Keratinocyte (primary cell): ENCODE results near the gene CLTRN. TPM values are rescaled to one million over a fixed set of nuclear protein-coding genes. Genes with fewer than 3 reads are reported as not detected.
A peak's percentile ranks its signal among the peaks of the same experiment; 100 is the strongest.

Experiments
- DNase-seq: peaks from one replicate; pipeline ENCODE4 v3.0.0-alpha.2; 2011; ENCODE audit warnings: low read depth, missing footprints, low spot score
- FAIRE-seq: peaks from 2 replicates; lab custom pipeline; 2011; peaks lifted over from hg19 to GRCh38; lab: Jason Lieb, UNC
- H2AFZ ChIP-seq: 2 replicates; pipeline ENCODE4 v1.6.0; 2012; ENCODE audit warnings: low read length, control low read depth, inconsistent platforms; ENCODE audit not compliant: control insufficient read depth
- H3K27ac ChIP-seq: 2 replicates; pipeline ENCODE4 v1.5.1; 2011; ENCODE audit warnings: low read length; ENCODE audit not compliant: control insufficient read depth, insufficient read depth
- H3K27me3 ChIP-seq: 3 replicates; pipeline ENCODE4 v1.6.0; 2011; ENCODE audit warnings: low read length; ENCODE audit not compliant: control insufficient read depth, insufficient read depth; ENCODE audit errors: extremely low read depth
- H3K36me3 ChIP-seq, 2 experiments: 2 replicates in 1 of 2; 3 replicates in 1 of 2; pipeline ENCODE4 v1.5.1; 2011; ENCODE audit warnings: low read length in 2 of 2, mild to moderate bottlenecking in 1 of 2; ENCODE audit not compliant: control insufficient read depth in 2 of 2, insufficient read depth in 2 of 2; ENCODE audit errors: extremely low read depth in 1 of 2
- H3K4me1 ChIP-seq: 3 replicates; pipeline ENCODE4 v1.5.1; 2011; ENCODE audit warnings: low read length; ENCODE audit not compliant: control insufficient read depth, insufficient read depth; ENCODE audit errors: extremely low read depth
- H3K4me2 ChIP-seq: 3 replicates; pipeline ENCODE4 v1.6.0; 2011; ENCODE audit warnings: low read depth, low read length; ENCODE audit not compliant: control insufficient read depth, insufficient read depth; ENCODE audit errors: extremely low read depth
- H3K4me3 ChIP-seq, 3 experiments: fragments of 200-600 bp in 1 of 3; sonication (generic) in 1 of 3; 2 replicates in 2 of 3; 3 replicates in 1 of 3; pipeline ENCODE4 v1.5.1; 2011 to 2016; ENCODE audit warnings: low read length in 3 of 3, mild to moderate bottlenecking in 3 of 3, control low read depth in 2 of 3, inconsistent platforms in 1 of 3, low read depth in 1 of 3, mixed read lengths in 1 of 3, mixed run types in 1 of 3, moderate library complexity in 1 of 3; ENCODE audit not compliant: control insufficient read depth in 2 of 3, insufficient read depth in 2 of 3; ENCODE audit errors: extremely low read depth in 1 of 3
- H3K79me2 ChIP-seq: 2 replicates; pipeline ENCODE4 v1.6.0; 2012; ENCODE audit warnings: low read length; ENCODE audit not compliant: control insufficient read depth, insufficient read depth
- H3K9ac ChIP-seq: 3 replicates; pipeline ENCODE4 v1.6.0; 2011; ENCODE audit warnings: low read length; ENCODE audit not compliant: control insufficient read depth, insufficient read depth; ENCODE audit errors: extremely low read depth
- H3K9me1 ChIP-seq: 3 replicates; pipeline ENCODE4 v1.6.0; 2011; ENCODE audit warnings: low read length; ENCODE audit not compliant: control insufficient read depth, insufficient read depth; ENCODE audit errors: extremely low read depth
- H3K9me3 ChIP-seq: 2 replicates; pipeline ENCODE4 v1.5.1; 2012; ENCODE audit warnings: low read depth, low read length; ENCODE audit not compliant: control insufficient read depth
- H4K20me1 ChIP-seq: 3 replicates; pipeline ENCODE4 v1.6.0; 2011; ENCODE audit warnings: low read length; ENCODE audit not compliant: control insufficient read depth, insufficient read depth; ENCODE audit errors: extremely low read depth
- CTCF ChIP-seq, 3 experiments: IDR thresholded peaks in 1 of 3; conservative IDR thresholded peaks in 1 of 3; optimal IDR thresholded peaks in 1 of 3; 2 replicates in 2 of 3; 3 replicates in 1 of 3; pipeline versions ENCODE3 to v1.5.1; 2011; ENCODE audit warnings: low read length in 3 of 3, mild to moderate bottlenecking in 3 of 3, moderate library complexity in 2 of 3, control low read depth in 1 of 3, inconsistent platforms in 1 of 3; ENCODE audit not compliant: insufficient read depth in 2 of 3; ENCODE audit errors: extremely low read depth in 1 of 3
- EZH2 ChIP-seq: IDR thresholded peaks from one replicate; pipeline ENCODE4 v1.6.1; 2012; ENCODE audit warnings: inconsistent platforms, mild to moderate bottlenecking, low read length, moderate library complexity
- dilution Hi-C: fragments of 300-500 bp; cut with MboI; formaldehyde crosslinking; loops from one replicate; pipeline ENCODE4 v1.7.0; 2020; ENCODE audit warnings: low sequenced_read_pairs; ENCODE audit not compliant: extremely low pct_ligation_motif_present
- polyA plus RNA-seq, 5 experiments: library from polyadenylated mRNA; depleted of rRNA in 3 of 5; stranded (reverse) in 3 of 5; stranded (forward) in 1 of 5; unstranded in 1 of 5; fragments of >200 nt; gene quantifications; 1 replicate in 1 of 5; 2 replicates in 3 of 5; 3 replicates in 1 of 5; pipeline versions ENCODE4 v1.2.1 to v1.2.3, GENCODE V29; 2011 to 2012; ENCODE audit warnings: missing spikeins in 2 of 5, low read depth in 1 of 5, low replicate concordance in 1 of 5

Gene CLTRN
- polyA plus RNA-seq, 1 donor (not counting 4 experiments of a cell fraction or from before 2014, with no cell fraction given), result 1.4 TPM

- Histone ChIP-seq H3K4me3 (peak overlapping the region; percentile 71 to 77 (median 75)), H3K9me1 (no peaks in the 10 kb centered on the region), H2AFZ (peak overlapping the region; percentile 99), H3K79me2 (peaks cover 33% of the 10 kb centered on the region), H3K36me3 (no peaks in the 10 kb centered on the region), H3K4me1 (peaks cover 16% of the 10 kb centered on the region), H3K4me2 (peak overlapping the region; percentile 98), H3K27ac (peak overlapping the region; percentile 99), H3K27me3 (no peaks in the 10 kb centered on the region), H3K9me3 (no peaks in the 10 kb centered on the region), H4K20me1 (no peaks in the 10 kb centered on the region), H3K9ac (peak overlapping the region; percentile 99)
- DNase-seq, result no peak
- FAIRE-seq, result no peak
- TF ChIP-seq EZH2, result no peak
- TF ChIP-seq CTCF (optimal IDR thresholded peaks at IDR 0.05 in 1 of 3, IDR thresholded peaks at IDR 0.05 in 1 of 3, conservative IDR thresholded peaks at IDR 0.05 in 1 of 3; ENCODE audit: extremely low read depth in 1 of 3, insufficient read depth in 2 of 3, low read length in 3 of 3), result no peak
- dilution Hi-C loops, result loop anchor here (25.0 kb wide), 1 partner anchor 212 kb away; no protein-coding TSS in a partner anchor
These were observed 9.4 kb upstream of the CLTRN start for GRCh38 chrX:15673970-15674369.

GRCh38 chrX:15672881-15673280 is 8.3 kb upstream of the CLTRN start:
- Histone ChIP-seq H3K9me1 (no peaks in the 10 kb centered on the region), H3K9me3 (no peaks in the 10 kb centered on the region), H3K4me2 (no peak overlapping the region), H3K9ac (no peak overlapping the region), H3K36me3 (no peaks in the 10 kb centered on the region), H3K79me2 (peaks cover 23% of the 10 kb centered on the region), H3K4me1 (peaks cover 16% of the 10 kb centered on the region), H3K27ac (no peak overlapping the region), H4K20me1 (no peaks in the 10 kb centered on the region), H3K4me3 (no peak overlapping the region), H2AFZ (no peak overlapping the region), H3K27me3 (no peaks in the 10 kb centered on the region)
- dilution Hi-C loops, result loop anchor here (25.0 kb wide), 1 partner anchor 211 kb away; no protein-coding TSS in a partner anchor
- DNase-seq (no peak), FAIRE-seq (no peak)
- no peak for TF ChIP-seq CTCF (optimal IDR thresholded peaks at IDR 0.05 in 1 of 3, IDR thresholded peaks at IDR 0.05 in 1 of 3, conservative IDR thresholded peaks at IDR 0.05 in 1 of 3; ENCODE audit: extremely low read depth in 1 of 3, insufficient read depth in 2 of 3, low read length in 3 of 3)
- TF ChIP-seq EZH2, result no peak
